ENCODE data around the gene C16orf54.

- TF ChIP-seq CTCF (IDR thresholded peaks at IDR 0.05), result no peak
- no peak for TF ChIP-seq POLR2A (IDR thresholded peaks at IDR 0.05)
These were observed 48.5 kb upstream of the C16orf54 start for GRCh38 chr16:29794231-29794710.

Measured in lower leg skin (tissue), 3 donors.